ENCODE results near the gene CSRNP2.
A peak's percentile ranks its signal among the peaks of the same experiment; 100 is the strongest.
"Not testable (repeated sequence)": the region's sequence is repeated elsewhere in the genome, so short reads cannot be mapped to it uniquely, and the experiment has no call there.

CSRNP2 gene, protein sequence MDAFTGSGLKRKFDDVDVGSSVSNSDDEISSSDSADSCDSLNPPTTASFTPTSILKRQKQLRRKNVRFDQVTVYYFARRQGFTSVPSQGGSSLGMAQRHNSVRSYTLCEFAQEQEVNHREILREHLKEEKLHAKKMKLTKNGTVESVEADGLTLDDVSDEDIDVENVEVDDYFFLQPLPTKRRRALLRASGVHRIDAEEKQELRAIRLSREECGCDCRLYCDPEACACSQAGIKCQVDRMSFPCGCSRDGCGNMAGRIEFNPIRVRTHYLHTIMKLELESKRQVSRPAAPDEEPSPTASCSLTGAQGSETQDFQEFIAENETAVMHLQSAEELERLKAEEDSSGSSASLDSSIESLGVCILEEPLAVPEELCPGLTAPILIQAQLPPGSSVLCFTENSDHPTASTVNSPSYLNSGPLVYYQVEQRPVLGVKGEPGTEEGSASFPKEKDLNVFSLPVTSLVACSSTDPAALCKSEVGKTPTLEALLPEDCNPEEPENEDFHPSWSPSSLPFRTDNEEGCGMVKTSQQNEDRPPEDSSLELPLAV
- total RNA-seq, result 33.8 to 39.4 reads per million in 2 donors

DNA sequence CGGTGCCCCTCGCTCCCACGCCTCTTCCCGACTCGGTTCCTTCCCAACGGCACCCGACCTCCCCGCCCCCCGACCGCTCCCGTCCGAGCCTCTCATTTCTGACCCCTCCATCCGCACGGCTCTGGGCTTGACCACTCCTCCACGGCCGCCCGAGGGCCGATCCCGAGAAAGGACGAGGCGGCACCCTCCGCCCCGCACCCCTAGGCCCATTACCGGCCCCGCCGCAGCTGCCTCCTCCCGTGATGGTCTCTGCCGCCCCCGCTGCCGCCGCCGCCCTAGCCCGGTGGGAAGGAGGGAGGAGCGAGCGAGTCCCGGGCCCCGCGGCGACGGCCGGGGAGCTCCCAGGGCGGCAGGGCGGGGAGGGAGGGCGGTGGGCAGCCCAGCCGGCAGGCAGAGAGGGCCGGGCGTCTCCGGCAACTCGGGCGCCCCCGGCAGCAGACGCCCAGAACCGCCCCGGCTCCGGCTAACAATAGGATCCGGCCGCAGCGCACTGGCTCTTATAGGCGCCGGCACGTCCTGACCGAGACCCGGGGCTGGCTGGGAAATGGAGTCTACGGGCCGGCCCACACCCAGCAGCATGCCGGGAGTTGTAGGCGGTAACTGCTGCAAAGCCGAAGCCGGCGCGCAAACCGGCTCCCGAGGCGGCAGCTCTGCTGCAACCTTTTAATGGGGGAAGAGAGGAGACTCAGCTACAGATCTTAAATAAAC lies at the start of gene CSRNP2:
CSRNP2 (minus strand) TSS at position 471 of the 708 bp plus-strand sequence. CDS start 7,035 bp downstream, outside the sequence.
- peak; percentile 90 for DNase-seq

DNA sequence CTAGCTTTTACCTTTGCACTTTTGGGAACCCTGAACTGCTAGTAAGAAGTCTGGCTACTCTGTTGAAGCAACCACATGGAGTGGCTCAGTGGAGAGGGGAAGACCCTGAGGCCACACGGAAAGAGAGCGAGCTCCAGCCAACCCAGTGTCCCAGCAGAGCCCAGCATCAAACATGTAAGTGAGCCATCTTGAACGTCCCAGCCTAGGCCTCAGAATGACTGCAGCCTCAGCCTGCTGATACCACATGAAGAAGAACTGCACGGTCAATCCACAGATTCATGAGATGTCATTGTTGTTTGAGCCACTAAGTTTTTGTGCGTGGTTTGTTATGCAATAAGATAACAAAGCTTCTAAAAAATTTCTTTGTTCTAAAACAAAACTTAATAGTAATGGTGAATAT lies 49.3 kb upstream of the CSRNP2 start:
- no peak for DNase-seq

DNA sequence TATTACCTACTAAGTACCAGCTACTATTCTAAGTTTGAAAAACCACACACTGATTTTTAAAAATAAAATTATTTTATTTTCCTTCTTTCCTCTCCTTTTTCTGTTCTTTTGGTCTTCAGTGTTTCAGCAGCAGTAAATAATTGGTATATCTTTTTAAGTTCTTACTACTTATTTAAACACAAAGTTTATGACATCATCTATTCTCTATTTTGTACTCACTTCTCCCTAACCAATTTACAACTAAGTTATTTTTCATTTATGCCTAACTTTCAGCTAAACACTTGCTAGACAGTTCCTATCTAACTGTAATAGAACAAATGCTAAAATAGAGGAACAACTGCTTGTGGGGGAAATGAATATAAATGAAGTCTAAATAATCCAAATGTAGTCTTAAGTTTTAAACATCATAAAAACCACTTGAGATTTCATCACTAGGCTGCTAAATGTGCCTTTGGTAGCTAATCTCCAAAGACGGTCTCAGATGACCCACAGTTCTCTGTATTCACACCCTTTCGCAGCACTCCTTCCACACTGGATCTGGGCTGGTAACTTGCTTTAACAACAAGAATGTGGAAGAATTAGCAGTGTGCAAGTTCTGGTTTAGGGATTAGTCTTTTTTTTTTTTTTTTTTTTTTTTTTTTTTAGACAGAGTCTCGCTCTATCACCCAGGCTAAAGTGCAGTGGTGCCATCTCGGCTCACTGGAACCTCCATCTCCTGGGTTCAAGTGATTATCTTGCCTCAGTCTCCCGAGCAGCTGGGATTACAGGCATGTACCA lies 48.5 kb upstream of the CSRNP2 start:
- DNase-seq, result no peak

DNA sequence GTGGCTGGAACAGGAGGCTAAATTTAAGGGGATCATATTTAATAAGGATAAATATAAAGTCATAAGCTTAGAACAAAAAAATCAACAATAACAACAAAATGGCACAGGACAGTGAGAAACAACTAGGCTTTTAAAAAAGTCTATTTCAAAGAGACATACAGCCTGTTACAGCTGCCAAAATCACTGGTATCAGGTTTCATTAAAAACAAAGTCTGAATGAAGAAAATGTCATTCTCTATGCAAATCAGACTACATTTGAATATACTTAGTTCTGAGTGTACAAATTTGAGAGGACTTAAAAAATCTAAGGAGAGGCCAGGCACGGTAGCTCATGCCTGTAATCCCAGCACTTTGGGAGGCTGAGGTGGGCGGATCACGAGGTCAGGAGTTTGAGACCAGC lies 45.5 kb upstream of the CSRNP2 start:
- DNase-seq, result no peak

DNA sequence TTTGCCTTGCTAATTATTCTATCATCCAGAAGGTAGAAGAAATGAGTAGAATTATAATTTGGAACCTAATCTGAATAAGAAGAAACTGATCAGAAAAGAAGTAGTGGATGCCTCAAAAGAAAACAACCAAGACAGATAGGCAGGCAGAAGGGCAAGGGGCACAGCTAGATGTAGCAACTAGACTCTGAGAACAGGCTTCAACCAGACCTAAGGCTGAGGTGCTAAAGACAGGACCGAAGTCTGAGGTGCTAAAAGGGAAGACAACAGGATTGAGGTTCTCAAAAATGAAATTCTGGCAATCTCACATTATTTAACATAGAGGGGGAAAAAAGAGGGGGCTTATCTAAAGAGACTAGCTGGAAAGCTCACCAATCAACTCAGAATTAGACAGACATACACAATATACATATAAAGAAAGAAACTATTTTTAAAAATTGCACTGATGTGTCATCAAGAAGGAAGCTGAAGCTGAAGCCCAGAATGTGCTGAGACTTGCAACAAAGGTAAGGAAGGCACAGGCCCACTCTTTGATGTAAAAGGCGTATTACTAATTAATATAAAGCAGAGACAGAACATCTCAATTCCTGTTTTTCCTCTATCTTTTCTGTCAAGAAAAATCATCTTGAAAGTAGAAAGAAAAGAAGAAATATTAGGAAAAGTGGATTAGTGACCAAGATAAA lies 43.8 kb upstream of the CSRNP2 start:
- DNase-seq, result no peak

DNA sequence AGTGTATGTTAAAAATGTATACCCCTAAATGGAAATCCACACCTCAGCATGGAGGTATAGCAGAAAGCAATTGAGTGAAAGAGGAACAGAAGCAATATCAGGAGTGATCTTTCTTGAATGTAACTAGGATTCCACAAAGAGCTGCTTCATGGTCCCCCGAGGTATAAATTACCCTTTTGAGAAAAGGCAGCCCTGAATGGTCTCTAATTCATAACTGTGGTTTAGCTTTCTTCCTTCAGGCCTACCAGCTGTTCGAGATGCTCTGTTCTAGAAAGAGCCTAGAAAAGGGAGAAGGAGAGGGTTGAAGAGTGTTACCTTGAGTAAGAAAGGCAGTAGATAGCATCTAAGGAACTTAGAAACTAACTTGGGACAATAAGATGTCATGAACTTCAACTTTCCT lies 42.9 kb upstream of the CSRNP2 start:
- DNase-seq, result no peak

DNA sequence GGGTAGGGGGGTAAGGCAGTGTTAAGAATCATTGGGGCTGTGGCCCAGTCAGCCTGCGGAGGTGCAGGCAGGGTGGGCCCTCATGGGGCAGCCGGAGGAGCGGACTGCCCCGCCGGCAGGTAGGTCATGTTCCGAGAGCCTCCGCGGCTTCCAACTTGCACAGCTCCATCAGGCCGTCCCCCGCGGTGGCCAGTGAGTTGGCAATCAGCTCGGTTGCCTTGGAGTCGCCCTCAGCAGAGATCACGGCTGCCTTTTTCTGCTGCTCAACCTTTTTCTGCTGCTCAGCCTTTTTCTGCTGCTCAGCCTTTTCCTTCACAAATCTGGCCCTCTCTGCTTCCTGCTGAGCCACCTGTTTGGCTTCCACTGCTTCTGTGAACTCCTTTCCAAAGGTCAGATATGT lies 41.1 kb upstream of the CSRNP2 start:
- no peak for DNase-seq

DNA sequence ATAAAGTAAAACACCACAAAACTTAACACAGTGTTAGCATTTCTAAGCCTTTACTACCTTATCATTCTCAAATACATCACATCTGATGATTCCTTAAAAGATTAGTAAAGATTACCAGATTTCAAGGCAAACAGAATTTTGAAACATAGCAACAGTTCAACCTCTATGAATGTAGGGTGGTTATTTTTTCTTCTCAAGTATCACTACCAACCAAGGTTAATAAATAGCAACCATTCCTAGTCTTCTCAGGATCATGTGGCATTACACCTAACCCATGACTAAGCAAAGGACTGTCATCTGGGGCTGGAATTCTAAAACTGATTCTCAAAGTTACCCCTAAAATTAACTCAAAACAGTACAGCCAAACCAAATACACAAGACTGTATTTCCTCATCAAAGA lies 39.4 kb upstream of the CSRNP2 start:
- DNase-seq, result no peak

DNA sequence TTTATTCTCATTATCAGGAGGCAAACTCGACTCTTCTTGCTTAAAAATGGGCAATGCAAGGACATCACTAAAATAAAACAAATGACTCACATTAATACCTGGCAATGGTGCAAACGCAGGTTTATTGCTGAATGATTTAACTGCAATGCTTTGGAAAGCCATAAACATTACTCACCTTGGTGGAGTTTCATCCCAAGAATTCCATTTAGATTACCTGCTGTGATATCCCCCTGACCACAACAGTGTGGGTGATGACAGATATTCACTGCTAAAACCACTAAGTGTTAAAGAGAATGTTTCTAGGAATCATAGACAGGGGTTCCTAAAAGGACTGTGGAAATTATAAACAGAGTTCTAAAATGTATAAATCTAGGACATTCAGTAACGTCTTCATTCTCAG lies 35.3 kb upstream of the CSRNP2 start:
- DNase-seq, result no peak

DNA sequence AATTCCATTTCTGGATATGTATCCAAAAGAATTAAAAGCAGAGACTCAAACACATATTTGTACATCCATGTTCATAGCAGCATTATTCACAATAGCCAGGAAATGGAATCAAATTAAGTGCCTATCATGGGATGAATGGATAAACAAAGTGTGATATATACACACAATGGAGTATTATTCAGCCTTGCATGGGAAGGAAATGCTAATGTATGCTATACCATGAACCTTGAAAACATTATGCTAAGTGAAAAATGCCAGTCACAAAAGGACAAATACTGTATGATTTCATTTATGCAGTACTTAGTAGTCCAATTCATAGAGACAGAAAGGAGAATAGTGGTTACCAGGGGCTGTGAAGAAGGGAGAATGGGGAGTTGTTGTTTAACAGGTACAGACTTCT lies 32.1 kb upstream of the CSRNP2 start:
- DNase-seq, result no peak

DNA sequence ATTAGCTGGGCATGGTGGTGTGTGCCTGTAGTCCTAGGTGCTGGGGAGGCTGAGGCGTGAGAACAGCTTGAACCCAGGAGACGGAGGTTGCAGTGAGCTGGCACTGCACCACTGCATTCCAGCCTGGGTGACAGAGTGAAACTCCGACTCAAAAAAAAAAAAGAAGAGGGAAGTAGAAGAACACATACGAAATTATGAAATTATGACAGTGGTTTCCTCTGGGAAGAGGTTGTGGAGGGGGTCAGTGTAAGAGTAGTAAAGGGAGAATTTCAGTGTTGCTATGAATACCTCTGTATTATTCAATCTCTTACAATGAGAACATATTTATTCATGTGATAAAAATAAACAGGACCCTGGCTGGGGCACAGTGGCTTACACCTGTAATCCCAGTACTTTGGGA lies 24.7 kb upstream of the CSRNP2 start:
- no peak for DNase-seq

DNA sequence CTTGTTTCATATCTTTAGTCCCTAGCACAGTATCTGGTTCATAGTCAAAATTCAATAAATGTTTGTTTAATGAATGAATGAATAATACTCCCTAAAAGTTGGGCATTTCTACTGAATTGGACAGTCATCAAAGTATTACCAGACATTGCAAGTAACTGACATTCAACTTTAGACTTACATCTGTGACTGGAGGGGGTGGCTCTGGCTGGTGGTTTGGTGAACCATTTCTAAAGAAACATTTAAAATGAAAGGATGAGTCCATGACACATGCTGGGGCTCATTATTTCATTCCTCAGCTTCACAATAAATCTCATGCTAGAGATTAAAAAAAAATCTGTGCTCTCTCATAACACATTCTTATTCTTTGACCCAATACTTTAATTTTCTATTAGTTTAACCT lies 20.6 kb upstream of the CSRNP2 start:
- no peak for DNase-seq

DNA sequence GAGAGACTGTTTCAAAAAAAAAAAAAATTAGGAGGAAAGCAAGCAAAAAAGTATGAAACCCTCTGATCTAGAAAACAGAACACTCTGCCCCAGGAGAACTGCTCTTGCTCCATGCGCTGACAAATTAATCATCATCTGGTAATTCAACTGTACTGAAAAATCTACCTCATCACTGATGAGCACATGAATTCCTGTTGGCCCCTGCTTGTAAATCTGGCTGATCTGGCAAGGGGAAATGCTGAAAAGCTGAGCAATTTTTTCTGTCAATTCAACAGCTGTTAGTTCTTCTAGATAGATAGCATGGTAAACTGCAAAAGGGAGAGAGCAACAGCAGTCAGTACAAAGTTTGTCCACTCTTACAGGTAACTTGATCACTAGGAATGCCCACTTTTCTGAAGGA lies 15.2 kb upstream of the CSRNP2 start:
- no peak for DNase-seq

DNA sequence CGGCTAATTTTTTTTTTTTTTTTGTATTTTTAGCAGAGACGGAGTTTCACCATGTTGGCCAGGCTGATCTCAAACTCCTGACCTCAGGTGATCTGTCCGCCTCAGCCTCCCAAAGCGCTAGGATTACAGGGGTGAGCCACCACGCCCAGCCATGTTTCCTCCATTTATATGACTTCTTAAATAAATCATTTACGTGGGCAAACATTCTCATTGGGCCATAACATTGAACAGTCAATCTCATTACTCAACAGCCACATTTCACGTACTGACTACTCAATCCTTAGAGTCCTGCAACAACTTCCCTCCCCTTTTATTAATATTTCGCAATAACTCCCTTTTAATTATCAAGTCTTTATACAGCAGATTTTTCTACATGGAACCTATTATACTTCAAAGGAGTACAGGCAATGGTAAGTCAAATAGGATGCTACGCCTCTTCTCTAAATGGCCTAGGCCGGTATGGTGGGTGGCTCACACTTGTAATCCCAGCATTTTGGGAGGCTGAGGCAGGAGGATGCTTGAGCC lies 7.4 kb upstream of the CSRNP2 start:
- DNase-seq, result no peak

DNA sequence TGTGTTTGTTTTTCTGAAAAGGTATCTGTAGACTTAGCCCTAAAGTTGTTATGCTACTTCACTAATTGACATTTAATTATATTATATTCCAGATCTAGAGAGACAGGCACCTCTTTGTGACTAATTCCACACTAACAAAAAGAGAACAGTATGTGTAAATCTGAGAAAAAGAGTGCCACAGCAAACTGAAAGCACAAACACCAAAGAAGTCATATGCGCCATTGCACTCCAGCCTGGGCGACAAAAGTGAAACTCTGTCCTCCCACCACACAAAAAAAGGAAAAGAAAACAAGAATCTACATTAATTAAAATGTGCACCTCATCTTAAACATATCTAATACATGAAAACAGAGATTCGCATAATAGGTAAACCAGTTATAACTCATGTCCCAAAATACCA lies 4.4 kb upstream of the CSRNP2 start:
- DNase-seq, result no peak

DNA sequence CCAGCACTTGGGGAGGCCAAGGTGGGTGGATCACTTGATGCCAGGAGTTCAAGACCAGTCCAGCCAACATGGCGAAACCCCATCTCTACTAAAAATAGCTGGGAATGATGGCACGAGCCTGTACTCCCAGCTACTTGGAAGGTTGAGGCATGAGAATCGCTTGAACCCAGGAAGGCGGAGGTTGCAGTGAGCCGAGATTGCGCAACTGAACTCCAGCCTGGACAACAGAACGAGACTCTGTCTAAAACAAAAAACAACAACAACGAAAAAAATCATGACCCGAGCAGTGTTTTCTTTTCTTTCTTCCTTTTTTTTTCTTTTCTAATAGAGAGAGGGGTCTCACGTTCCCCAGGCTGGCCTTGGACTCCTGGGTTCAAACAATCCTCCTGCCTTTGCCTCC lies 3.5 kb upstream of the CSRNP2 start:
- no peak for DNase-seq

DNA sequence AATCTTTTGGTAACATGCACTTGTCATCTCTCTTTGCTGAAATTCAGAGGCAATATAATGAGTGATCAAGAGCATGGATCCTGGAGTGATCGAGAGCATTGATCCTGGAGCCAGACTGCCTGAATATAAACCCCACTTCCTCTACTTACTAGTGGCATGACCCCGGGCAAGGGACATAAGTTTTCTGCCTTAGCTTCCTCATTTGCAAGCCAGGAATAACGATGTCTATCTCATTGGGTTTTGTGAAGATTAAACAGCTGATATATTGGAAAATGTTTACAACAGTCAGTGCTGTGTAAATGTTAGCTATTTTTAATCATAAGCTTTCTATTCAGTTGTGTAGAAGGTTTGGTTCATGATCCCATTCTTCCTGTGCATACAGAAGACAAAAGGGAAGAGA lies 2.4 kb upstream of the CSRNP2 start:
- DNase-seq, result no peak

DNA sequence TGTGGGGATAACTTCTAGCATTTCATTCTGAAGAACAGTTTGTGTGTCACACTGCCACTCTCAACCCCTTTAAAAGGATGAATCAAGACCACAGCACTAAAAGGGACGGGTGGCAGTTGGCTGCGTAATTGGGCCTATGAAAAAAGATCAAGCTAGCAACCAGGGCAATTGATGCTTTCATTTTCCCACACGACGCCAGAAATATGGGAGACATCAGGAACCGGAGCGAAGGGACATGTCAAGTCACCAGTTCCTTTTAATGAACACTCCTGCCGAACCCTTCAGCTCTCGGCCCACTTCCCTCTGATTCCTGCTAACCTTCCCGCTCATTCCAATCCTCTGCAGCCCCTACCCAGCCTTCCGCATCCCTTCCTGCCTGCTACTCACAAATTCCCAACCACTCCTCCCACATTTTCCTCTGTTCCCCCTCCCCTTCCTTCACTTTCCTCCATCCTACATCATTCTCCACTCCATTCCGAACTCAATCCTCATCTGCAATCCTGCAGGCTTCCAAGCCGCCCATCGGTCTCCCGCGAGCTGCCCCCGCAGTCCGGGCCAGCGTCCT lies 753 bp downstream of the CSRNP2 start:
- no peak for DNase-seq

DNA sequence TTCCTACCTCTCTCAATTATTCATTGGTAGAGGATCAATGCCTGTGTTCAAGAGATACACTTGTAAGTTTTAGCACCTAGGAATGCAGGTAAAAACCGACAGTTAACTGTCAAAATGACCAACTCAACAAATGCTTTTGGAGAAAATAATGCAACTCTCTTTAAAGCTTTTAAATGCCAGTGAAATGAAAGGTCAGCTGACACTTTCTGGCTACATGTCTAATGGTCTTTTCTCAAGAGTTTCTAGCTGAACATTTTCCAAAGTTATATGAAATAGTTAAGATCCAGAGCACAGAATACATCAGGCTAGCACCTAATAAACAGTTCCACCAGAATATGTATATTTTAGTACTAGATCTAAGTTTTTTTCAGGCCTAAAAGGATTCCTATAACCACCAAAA lies 2.0 kb downstream of the CSRNP2 start:
- DNase-seq, result no peak

DNA sequence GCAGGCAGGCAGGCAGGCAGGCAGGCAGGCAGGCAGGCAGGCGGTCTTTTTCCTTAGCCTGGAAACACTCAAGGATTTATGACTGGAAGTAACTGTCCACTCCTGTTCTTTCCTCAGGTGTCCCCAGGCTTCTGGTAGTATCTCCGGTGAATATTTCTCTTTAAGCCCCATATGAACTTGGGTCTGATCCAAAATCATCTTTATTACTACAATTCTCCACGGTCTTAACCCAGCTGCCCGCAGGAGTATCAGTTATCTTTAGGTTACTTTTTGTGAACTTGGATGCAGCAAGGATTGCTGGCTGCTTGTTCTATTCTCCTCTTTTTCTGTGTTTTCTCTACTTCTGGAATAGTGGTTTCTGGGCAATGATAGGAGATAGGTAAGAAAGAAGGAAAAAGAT lies 3.3 kb downstream of the CSRNP2 start:
- DNase-seq, result no peak

DNA sequence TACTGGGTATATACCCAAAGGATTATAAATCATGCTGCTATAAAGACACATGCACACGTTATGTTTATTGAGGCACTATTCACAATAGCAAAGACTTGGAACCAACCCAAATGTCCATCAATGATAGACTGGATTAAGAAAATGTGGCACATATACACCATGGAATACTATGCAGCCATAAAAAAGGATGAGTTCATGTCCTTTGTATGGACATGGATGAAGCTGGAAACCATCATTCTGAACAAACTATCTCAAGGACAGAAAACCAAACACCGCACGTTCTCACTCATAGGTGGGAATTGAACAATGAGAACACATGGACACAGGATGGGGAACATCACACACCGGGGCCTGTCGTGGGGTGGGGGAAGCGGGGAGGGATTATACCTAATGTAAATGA lies 4.5 kb downstream of the CSRNP2 start:
- not testable (repeated sequence) for DNase-seq

DNA sequence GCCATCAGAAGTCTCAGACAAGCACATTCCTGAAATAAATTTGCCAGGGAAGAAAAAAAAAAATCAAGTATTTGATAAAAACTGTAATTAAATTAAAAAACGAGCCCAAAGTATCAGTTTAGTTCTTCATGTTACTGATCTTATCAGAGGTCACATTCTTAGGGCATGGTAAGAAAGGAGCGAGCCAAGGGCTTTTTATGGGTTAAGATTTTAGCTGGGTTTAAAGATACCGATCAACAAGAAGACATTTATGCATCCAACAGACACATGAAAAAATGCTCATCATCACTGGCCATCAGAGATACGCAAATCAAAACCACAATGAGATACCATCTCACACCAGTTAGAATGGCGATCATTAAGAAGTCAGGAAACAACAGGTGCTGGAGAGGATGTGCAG lies 5.0 kb downstream of the CSRNP2 start:
- DNase-seq, result not testable (repeated sequence)
